B cell (primary cell): Measurements from ENCODE around the gene ACP3. TPM values are rescaled to one million over a fixed set of nuclear protein-coding genes. Genes with fewer than 3 reads are reported as not detected.

Source experiments
- ATAC-seq: fragments of 200-7000 bp; cut with Tn5 transposase; one replicate; pipeline ENCODE4 v1.10.0; 2021; ENCODE audit warnings: low read depth, mild to moderate bottlenecking, moderate number of reproducible peaks, moderate library complexity
- CTCF ChIA-PET: fragments of 350-600 bp; sonication (Branson Sonifier 250); formaldehyde crosslinking; loops from one replicate; lab custom pipeline; 2021; ENCODE audit warnings: antibody characterized with exemption, inconsistent platforms; lab: Charles Lee
- POLR2A ChIA-PET: fragments of 350-600 bp; sonication (Branson Sonifier 250); formaldehyde crosslinking; loops from one replicate; lab custom pipeline; 2021; ENCODE audit warnings: antibody characterized with exemption; lab: Charles Lee
- DNase-seq: peaks from one replicate; pipeline ENCODE4 v3.0.0; 2013
- H2AFZ ChIP-seq: 2 replicates; pipeline ENCODE4 v1.6.1; 2012; ENCODE audit warnings: mild to moderate bottlenecking, low read depth, low read length; ENCODE audit not compliant: insufficient read depth, poor library complexity, severe bottlenecking
- H3K27ac ChIP-seq, 2 donors: 1 replicate in 1 of 2; 2 replicates in 1 of 2; pipeline ENCODE4 v1.5.1; 2012 to 2013; ENCODE audit warnings: low read length in 2 of 2, mild to moderate bottlenecking in 2 of 2, moderate library complexity in 1 of 2
- H3K27me3 ChIP-seq, 4 experiments: fragments of 200-600 bp in 1 of 4; sonication (generic) in 1 of 4; replicated peaks in 1 of 4; 1 replicate in 2 of 4; 2 replicates in 2 of 4; pipeline versions ENCODE4 v1.6.1 to v1.7.0; 2013 to 2016; ENCODE audit warnings: low read length in 3 of 4, mild to moderate bottlenecking in 2 of 4, mixed read lengths in 1 of 4, moderate library complexity in 1 of 4; ENCODE audit not compliant: insufficient read depth in 4 of 4, control insufficient read depth in 3 of 4; ENCODE audit errors: control extremely low read depth in 1 of 4
- H3K36me3 ChIP-seq, 2 experiments: replicated peaks in 1 of 2; 1 replicate in 1 of 2; 2 replicates in 1 of 2; pipeline versions ENCODE4 v1.6.1 to v1.7.1; 2013; ENCODE audit warnings: low read length in 1 of 2; ENCODE audit not compliant: insufficient read depth in 2 of 2, control insufficient read depth in 1 of 2; ENCODE audit errors: control extremely low read depth in 1 of 2, extremely low read depth in 1 of 2
- H3K4me1 ChIP-seq, 2 donors: fragments of 200-600 bp in 1 of 2; sonication (generic) in 1 of 2; 1 replicate in 1 of 2; 2 replicates in 1 of 2; pipeline versions ENCODE4 v1.5.1 to v1.6.1; 2013 to 2017; ENCODE audit warnings: low read length in 2 of 2; ENCODE audit not compliant: control insufficient read depth in 2 of 2, insufficient read depth in 2 of 2
- H3K4me2 ChIP-seq: replicated peaks from 2 replicates; pipeline ENCODE3; 2012; ENCODE audit warnings: mild to moderate bottlenecking, low read depth, low read length; ENCODE audit not compliant: poor library complexity, severe bottlenecking
- H3K4me3 ChIP-seq, 5 experiments: fragments of 200-600 bp in 1 of 5; sonication (generic) in 1 of 5; 1 replicate in 3 of 5; 2 replicates in 2 of 5; pipeline versions ENCODE4 v1.5.1 to v1.7.0; 2011 to 2016; ENCODE audit warnings: low read length in 4 of 5, mild to moderate bottlenecking in 4 of 5, low read depth in 2 of 5, control low read depth in 1 of 5, moderate library complexity in 1 of 5; ENCODE audit not compliant: insufficient read depth in 1 of 5; ENCODE audit errors: control extremely low read depth in 1 of 5, extremely low read depth in 1 of 5
- H3K79me2 ChIP-seq: fragments of 200-600 bp; sonication (generic); one replicate; pipeline ENCODE4 v1.6.0; 2016; ENCODE audit warnings: low read length; ENCODE audit not compliant: control insufficient read depth, insufficient read depth
- H3K9ac ChIP-seq: fragments of 200-600 bp; sonication (generic); 2 replicates; pipeline ENCODE4 v1.6.1; 2017; ENCODE audit warnings: mild to moderate bottlenecking, low read length, moderate library complexity
- H3K9me3 ChIP-seq, 3 donors: one replicate each; pipeline versions ENCODE4 v1.6.1 to v1.7.1; 2013; ENCODE audit warnings: low read length in 2 of 3; ENCODE audit not compliant: control insufficient read depth in 2 of 3, insufficient read depth in 1 of 3; ENCODE audit errors: control extremely low read depth in 1 of 3
- H4K20me1 ChIP-seq: 2 replicates; pipeline ENCODE4 v1.6.0; 2012; ENCODE audit warnings: mild to moderate bottlenecking, low read length; ENCODE audit not compliant: insufficient read depth, control insufficient read depth, poor library complexity, severe bottlenecking
- H3K27ac Mint-ChIP-seq: one replicate; pipeline ENCODE4 v1.8.0; 2021; ENCODE audit warnings: mixed read lengths
- H3K27me3 Mint-ChIP-seq: one replicate; pipeline ENCODE4 v1.8.0; 2021; ENCODE audit warnings: mixed read lengths
- H3K4me1 Mint-ChIP-seq: one replicate; pipeline ENCODE4 v1.8.0; 2021; ENCODE audit warnings: mixed read lengths
- H3K4me3 Mint-ChIP-seq: one replicate; pipeline ENCODE4 v1.8.0; 2021; ENCODE audit warnings: mixed read lengths
- H3K9me3 Mint-ChIP-seq: one replicate; pipeline ENCODE4 v1.8.0; 2022; ENCODE audit warnings: mixed read lengths; ENCODE audit not compliant: insufficient read depth
- EZH2 ChIP-seq: IDR thresholded peaks from 2 replicates; pipeline ENCODE4 v1.6.1; 2012; ENCODE audit warnings: borderline replicate concordance, low read depth, mild to moderate bottlenecking, moderate library complexity, low read length; ENCODE audit not compliant: insufficient read depth, poor library complexity, severe bottlenecking
- WGBS: methylation state at CpG from one replicate; pipeline ENCODE4 v1.1.5; 2013; ENCODE audit warnings: missing lambda C conversion rate; ENCODE audit not compliant: insufficient coverage; 5-methylcytosine and 5-hydroxymethylcytosine counted together
- intact Hi-C: fragments of 100-400 bp; cut with micrococcal nuclease; formaldehyde crosslinking; loops from one replicate; pipeline ENCODE4 v1.10.0; 2022
- polyA plus RNA-seq: library from polyadenylated mRNA; depleted of rRNA; stranded (reverse); fragments of >200 nt; gene quantifications from 2 replicates; pipeline ENCODE4 v1.2.3, GENCODE V29; 2012
- total RNA-seq, 2 donors: library from RNA; stranded (reverse); fragments of 120-200 nt in 1 of 2; gene quantifications; 1 replicate in 1 of 2; 2 replicates in 1 of 2; pipeline versions ENCODE4 v1.2.3 to v1.2.4, GENCODE V29; 2013 to 2022
- TF ChIP-seq, protein P1 (sequence below): fragments of 200-600 bp; IDR thresholded peaks from one replicate; pipeline ENCODE4 v1.8.0; 2022; ENCODE audit warnings: antibody characterized with exemption, mild to moderate bottlenecking

ACP3 gene
- total and polyA plus RNA-seq, 2 donors (not counting 1 experiment from before 2014, with no cell fraction given): 0.36 to 0.64 TPM

- H3K27me3 Mint-ChIP-seq: no peaks in the 10 kb centered on the region
- DNase-seq: peak; percentile 47
- intact Hi-C loops: no loop called here
- peak overlapping the region; percentile 55 for H3K4me2 ChIP-seq
- no peaks in the 10 kb centered on the region for H3K36me3 ChIP-seq
- ChIA-PET POLR2A (no interaction called here), CTCF (no interaction called here)
- no peaks in the 10 kb centered on the region for H3K9me3 ChIP-seq
- H3K79me2 ChIP-seq: no peaks in the 10 kb centered on the region
- 0% methylated on average over 2 of the region's 2 CpGs for WGBS
- no peak overlapping the region for H2AFZ ChIP-seq
- H3K4me1 Mint-ChIP-seq: peaks cover 22% of the 10 kb centered on the region
- H3K9me3 Mint-ChIP-seq: no peaks in the 10 kb centered on the region
- peak; percentile 53 for ATAC-seq
- peak overlapping the region; percentile 69 for H3K27ac Mint-ChIP-seq
- no peaks in the 10 kb centered on the region for H4K20me1 ChIP-seq
- H3K9ac ChIP-seq: no peak overlapping the region
- no peak overlapping the region for H3K4me3 ChIP-seq
- no peaks in the 10 kb centered on the region for H3K27me3 ChIP-seq
- TF ChIP-seq, protein P1, sequence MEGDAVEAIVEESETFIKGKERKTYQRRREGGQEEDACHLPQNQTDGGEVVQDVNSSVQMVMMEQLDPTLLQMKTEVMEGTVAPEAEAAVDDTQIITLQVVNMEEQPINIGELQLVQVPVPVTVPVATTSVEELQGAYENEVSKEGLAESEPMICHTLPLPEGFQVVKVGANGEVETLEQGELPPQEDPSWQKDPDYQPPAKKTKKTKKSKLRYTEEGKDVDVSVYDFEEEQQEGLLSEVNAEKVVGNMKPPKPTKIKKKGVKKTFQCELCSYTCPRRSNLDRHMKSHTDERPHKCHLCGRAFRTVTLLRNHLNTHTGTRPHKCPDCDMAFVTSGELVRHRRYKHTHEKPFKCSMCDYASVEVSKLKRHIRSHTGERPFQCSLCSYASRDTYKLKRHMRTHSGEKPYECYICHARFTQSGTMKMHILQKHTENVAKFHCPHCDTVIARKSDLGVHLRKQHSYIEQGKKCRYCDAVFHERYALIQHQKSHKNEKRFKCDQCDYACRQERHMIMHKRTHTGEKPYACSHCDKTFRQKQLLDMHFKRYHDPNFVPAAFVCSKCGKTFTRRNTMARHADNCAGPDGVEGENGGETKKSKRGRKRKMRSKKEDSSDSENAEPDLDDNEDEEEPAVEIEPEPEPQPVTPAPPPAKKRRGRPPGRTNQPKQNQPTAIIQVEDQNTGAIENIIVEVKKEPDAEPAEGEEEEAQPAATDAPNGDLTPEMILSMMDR: no peak
- TF ChIP-seq EZH2: no peak
- H3K27ac ChIP-seq: peak overlapping the region; percentile 20 to 45
- H3K4me1 ChIP-seq: peaks cover 15 to 19% of the 10 kb centered on the region in 2 donors
- H3K4me3 Mint-ChIP-seq: peak overlapping the region; percentile 15
Observed at GRCh38 chr3:132407025-132407424, 89.8 kb downstream of the ACP3 start.

Other genes with a start within 250 kb of the ACP3 start
- 51.1 and 56.0 TPM in 2 replicates for gene DNAJC13, start 100.1 kb downstream of the ACP3 start, total RNA-seq
- gene DNAJC13, start 100.1 kb downstream of the ACP3 start, polyA plus RNA-seq: 9.7 and 12.2 TPM in 2 replicates